ENCODE results near the gene RAPGEF4.

The RAPGEF4 gene

GRCh38 chr2:172912266-172912665, 176.6 kb downstream of the RAPGEF4 start:
- no peak for DNase-seq

GRCh38 chr2:172914341-172915008, 178.8 kb downstream of the RAPGEF4 start:
- no peak for DNase-seq

DNA sequence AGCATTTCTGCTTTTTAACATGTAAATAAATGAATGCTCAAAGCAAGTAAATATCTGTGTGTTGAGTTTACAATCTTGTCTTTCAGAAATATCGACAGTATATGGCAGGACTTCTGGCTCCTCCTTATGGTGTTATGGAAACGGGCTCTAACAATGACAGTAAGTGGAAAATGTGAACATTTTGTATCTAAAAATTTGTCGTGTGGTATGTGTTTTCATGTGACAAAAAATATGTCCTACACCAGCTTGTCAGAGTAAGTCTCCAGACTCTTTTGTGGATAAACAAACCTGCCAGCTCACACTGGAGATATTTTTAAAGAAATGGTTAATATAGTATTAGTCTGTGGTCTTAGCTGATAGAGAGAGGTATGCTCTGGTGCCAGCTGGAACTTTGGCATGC, 182.1 kb downstream of the RAPGEF4 start:
- DNase-seq: no peak

GRCh38 chr2:172919732-172920131, 184.1 kb downstream of the RAPGEF4 start:
- no peak for DNase-seq

GRCh38 chr2:172921532-172922236, 186.0 kb downstream of the RAPGEF4 start:
- no peak for DNase-seq

GRCh38 chr2:172922306-172922705, 186.7 kb downstream of the RAPGEF4 start:
- no peak for DNase-seq

DNA sequence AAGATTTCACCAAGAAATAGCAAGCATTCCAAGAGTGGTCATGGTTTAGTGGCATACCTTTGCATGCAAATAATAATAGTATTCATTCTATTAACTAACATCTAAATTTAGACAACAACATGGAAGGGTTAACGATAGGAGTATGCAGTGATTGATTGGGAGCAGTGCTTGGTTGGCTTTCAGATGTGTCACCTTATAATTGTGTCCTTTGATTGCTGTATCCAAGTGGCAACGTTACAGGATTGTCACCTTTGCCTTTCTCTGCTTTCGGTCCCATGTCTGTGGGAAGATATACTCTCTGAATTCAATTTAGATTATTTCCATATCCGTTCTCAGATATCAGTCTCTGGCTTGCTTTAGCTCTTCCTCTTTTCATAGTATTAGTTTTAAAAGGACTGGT, 187.2 kb downstream of the RAPGEF4 start:
- DNase-seq: no peak

DNA sequence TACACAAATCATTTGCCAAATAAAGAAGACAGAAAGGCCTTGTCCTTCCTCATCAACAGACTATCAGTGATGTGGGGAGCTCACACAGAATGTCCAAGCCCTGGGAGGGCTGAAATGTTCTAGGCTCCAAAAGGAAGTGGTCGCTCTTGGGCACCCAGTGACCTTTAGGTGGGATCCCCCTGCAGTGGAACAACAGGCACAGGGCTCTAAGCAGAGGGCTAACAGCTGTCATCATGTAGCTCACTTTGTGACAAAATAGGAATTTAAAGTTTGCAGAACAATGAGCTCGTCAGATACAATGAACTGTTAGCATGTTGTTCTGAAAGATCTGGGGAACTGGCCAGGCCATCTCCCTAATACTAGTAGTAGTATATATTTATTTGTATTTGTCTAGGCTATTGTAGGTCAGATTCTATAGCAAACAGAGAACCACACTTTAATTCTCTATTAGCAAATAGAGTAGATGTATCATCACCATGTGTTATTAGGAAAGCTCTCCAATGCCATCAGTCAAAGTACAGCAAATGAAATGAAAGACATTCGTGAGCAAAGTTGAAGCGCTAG, 188.5 kb downstream of the RAPGEF4 start:
- DNase-seq: no peak

- DNase-seq: no peak
Measured at GRCh38 chr2:172925600-172925999, 190.0 kb downstream of the RAPGEF4 start.

- no peak for DNase-seq
Measured at GRCh38 chr2:172926785-172927640, 191.4 kb downstream of the RAPGEF4 start.

- no peak for DNase-seq
Measured at GRCh38 chr2:172927641-172928357, 192.2 kb downstream of the RAPGEF4 start.

DNA sequence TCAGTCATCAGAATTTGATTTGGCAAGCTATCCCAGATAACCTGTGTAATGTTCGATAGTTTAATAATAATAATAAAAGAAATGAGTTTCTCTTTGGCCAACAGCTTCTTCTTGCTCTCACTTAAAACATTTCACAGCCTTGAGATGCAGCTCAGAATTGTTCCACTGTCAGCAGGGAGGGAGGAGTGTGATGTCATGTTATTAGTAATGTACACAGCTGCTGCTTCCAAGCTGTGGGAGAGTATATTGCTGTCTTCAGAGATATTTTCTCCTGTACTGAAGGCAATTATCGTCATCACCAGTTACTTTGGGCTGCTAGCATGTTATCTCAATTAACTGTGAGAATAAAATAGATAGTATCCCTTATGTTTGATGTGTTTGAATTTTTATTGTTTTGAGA, 193.1 kb downstream of the RAPGEF4 start:
- no peak for DNase-seq

- no peak for DNase-seq
Measured at GRCh38 chr2:172929644-172930043, 194.0 kb downstream of the RAPGEF4 start.

DNA sequence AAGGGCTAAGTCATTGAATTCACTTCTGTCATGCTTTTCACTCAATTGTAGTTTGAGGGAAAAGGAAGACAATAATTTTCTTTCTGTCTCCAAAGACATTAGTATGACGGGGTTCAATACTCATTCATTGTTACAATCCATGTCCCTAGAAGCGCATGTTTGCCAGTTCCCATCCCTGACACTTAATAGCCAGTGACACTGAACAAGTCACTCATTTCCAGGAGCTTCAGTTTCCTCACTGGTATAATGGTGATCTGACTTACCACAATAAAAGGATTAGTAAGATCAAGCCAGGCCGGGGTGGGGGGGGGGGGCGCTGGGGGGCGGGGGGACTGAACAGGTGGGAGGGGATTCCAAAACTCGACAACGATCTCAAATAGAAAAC, 195.2 kb downstream of the RAPGEF4 start:
- DNase-seq: no peak

GRCh38 chr2:172931256-172931894, 195.7 kb downstream of the RAPGEF4 start:
- no peak for DNase-seq

DNA sequence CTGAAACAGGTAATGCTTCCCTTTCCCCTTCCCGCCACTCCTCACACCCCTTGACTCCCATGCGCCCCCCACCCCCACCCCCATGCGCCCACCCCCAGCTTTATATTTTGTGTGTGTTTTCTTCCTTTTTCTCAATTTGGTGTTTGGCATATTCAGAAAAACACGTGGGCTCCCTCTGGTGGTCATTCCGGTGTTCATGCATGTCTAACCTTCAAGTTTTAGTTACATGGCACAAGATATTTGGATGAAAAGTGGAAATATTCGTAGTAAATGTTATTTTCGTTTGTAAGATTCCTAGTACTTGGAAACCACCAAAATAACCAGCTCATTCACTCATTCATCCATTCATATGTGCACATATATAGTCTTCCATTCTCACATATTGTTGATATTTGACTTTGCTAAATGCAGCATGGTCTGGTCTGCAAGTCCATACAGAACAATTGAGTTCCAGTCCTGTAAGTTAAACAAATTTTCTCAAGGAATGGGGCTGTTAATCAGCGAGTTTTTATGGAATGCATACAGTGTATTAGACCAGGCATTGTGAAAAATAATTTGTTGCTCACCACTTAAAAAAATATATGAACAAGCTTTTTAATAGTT, 196.4 kb downstream of the RAPGEF4 start:
- DNase-seq: no peak

DNA sequence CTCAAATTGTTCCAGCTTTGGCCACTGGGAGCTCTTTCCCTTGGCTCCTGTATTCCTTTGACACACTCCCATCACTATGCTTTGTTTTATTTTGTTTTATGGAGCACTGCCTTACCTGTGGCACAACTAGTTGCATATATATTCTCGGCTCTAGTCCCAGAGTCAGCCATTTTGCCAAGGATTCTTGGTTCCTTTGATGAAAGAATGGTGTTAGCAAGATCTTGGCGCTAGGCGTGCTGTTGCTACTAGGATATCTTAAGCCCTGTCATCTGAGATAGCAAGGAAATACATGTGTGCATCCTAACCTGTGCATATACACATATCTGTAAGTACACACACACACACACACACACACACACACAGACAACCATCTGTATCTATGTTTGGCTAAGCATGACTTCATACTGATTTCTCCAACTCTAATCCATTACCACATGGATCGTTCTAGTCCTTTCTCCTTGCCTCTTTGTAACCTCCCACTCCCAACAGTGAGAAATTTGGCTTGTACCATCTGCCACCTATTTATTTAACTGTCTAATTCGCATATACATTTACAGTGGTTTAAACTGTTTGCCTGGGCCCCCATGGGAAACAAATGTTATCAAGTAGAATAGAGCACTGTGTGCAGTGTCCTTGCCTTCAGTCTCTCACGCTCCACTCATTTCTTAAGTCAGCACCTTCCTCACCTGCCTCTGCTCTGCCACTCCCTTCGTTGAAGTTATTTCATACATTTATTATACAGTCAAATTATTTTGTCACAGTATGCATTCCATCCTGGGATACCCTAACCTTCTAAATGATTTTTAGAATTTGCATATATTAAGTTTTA, 202.5 kb downstream of the RAPGEF4 start:
- no peak for DNase-seq

GRCh38 chr2:172938713-172939375, 203.2 kb downstream of the RAPGEF4 start:
- no peak for DNase-seq

- DNase-seq: no peak
Measured at GRCh38 chr2:172943539-172943938, 207.9 kb downstream of the RAPGEF4 start.
